Muscle of leg (tissue), 11 donors: ENCODE measurements around the gene PARP3. TPM values are rescaled to one million over a fixed set of nuclear protein-coding genes. Genes with fewer than 3 reads are reported as not detected.
A peak's percentile ranks its signal among the peaks of the same experiment; 100 is the strongest.

Source experiments
- DNase-seq: peaks from one replicate; pipeline ENCODE4 v3.0.0; 2013
- H3K27ac ChIP-seq: one replicate; pipeline ENCODE4 v1.5.1; 2013; ENCODE audit warnings: mild to moderate bottlenecking, low read length, control low read depth
- H3K27me3 ChIP-seq: one replicate; pipeline ENCODE4 v1.6.1; 2013; ENCODE audit warnings: low read length; ENCODE audit not compliant: control insufficient read depth, insufficient read depth
- H3K36me3 ChIP-seq: one replicate; pipeline ENCODE4 v1.6.1; 2013; ENCODE audit warnings: low read length; ENCODE audit not compliant: control insufficient read depth, insufficient read depth
- H3K4me1 ChIP-seq: one replicate; pipeline ENCODE4 v1.6.1; 2013; ENCODE audit warnings: low read length; ENCODE audit not compliant: control insufficient read depth, insufficient read depth
- H3K4me3 ChIP-seq: one replicate; pipeline ENCODE4 v1.5.1; 2013; ENCODE audit warnings: low read length, control low read depth
- H3K9me3 ChIP-seq: replicated peaks from 2 replicates; pipeline ENCODE4 v1.6.1; 2013; ENCODE audit warnings: low read depth, low read length; ENCODE audit not compliant: control insufficient read depth
- WGBS: methylation state at CpG from one replicate; pipeline ENCODE4 v1.1.5; 2013; ENCODE audit warnings: missing lambda C conversion rate; ENCODE audit not compliant: insufficient coverage; 5-methylcytosine and 5-hydroxymethylcytosine counted together
- polyA plus RNA-seq, 8 donors: library from polyadenylated mRNA; unstranded; fragments of 120-200 nt; gene quantifications; one replicate each; pipeline versions ENCODE4 v1.2.1 to v1.2.3, GENCODE V29; 2013; ENCODE audit warnings: inconsistent platforms in 1 of 8, low replicate concordance in 1 of 8; ENCODE audit not compliant: insufficient read length in 8 of 8, insufficient read depth in 1 of 8
- total RNA-seq: library from RNA; stranded (reverse); fragments of 120-200 nt; gene quantifications from one replicate; pipeline ENCODE4 v1.2.4, GENCODE V29; 2013

Gene PARP3
- total and polyA plus RNA-seq, 9 donors: 5.0 to 8.3 (median 6.2) TPM

GRCh38 chr3:51933471-51934138 is 8.6 kb upstream of the PARP3 start:
- Histone ChIP-seq H3K4me1 (no peaks in the 10 kb centered on the region), H3K9me3 (no peaks in the 10 kb centered on the region), H3K36me3 (peaks cover 58% of the 10 kb centered on the region), H3K27me3 (no peaks in the 10 kb centered on the region), H3K27ac (no peak overlapping the region), H3K4me3 (no peak overlapping the region)
- no peak for DNase-seq
- 81% methylated on average over 10 of the region's 13 CpGs for WGBS

- WGBS: 96% methylated on average over 8 of the region's 11 CpGs
- Histone ChIP-seq H3K4me3 (no peak overlapping the region), H3K9me3 (no peaks in the 10 kb centered on the region), H3K27ac (no peak overlapping the region), H3K36me3 (peaks cover 65% of the 10 kb centered on the region), H3K4me1 (no peaks in the 10 kb centered on the region), H3K27me3 (no peaks in the 10 kb centered on the region)
- no peak for DNase-seq
Measured at GRCh38 chr3:51934139-51934850, 7.9 kb upstream of the PARP3 start.

GRCh38 chr3:51934991-51935885 is 6.9 kb upstream of the PARP3 start:
- Histone ChIP-seq H3K36me3 (peaks cover 66% of the 10 kb centered on the region), H3K4me3 (no peak overlapping the region), H3K27me3 (no peaks in the 10 kb centered on the region), H3K4me1 (no peaks in the 10 kb centered on the region), H3K27ac (no peak overlapping the region), H3K9me3 (no peaks in the 10 kb centered on the region)
- WGBS: 89% methylated on average over 19 of the region's 28 CpGs
- no peak for DNase-seq

DNA sequence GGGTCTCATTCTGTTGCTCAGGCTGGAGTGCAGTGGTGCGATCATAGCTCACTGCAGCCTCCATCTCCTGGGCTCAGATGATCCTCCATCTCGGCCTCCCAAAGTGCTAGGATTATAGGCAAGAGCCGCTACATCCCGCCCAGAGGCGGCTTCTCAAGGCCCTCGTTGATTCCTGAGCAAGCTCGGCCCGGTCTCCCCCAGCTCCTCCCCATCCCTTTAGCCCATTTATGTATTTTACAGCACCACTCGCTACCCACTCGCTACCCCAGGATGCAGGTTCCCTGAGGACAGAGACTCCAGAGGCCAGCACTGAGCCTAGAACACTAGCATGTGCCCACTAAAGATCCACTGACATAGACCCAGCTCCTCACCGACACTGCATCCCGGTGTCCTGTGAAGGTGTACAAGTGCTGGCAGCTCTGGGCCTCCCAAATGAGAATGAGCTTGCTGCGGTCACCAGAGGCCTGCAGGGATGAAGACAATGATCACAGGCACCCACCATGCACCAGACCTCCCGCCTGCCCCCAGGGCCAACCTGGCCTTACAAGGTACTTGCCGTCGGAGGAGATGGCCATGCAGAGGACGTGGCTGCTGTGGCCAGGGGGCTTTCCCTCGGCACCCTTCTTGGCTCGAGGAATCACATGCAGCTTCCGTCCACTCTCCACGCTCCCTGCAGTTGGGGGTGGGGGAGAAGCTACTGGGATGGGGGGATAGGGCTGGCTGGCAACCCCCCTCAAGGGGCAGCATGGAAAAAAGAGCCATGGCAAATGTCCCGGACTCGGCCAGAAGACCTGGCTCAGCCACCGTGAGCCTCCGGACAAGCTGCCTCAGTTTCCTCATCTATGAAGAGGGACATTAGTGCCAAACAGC is 6.0 kb upstream of the PARP3 start:
- Histone ChIP-seq H3K9me3 (no peaks in the 10 kb centered on the region), H3K27ac (no peak overlapping the region), H3K4me1 (peaks cover 7% of the 10 kb centered on the region), H3K4me3 (no peak overlapping the region), H3K36me3 (peaks cover 66% of the 10 kb centered on the region), H3K27me3 (no peaks in the 10 kb centered on the region)
- DNase-seq: no peak
- 94% methylated on average over 23 of the region's 25 CpGs for WGBS

GRCh38 chr3:51937014-51937413 is 5.1 kb upstream of the PARP3 start:
- WGBS: 96% methylated on average over 4 of the region's 9 CpGs
- peaks cover 11% of the 10 kb centered on the region for H3K4me1 ChIP-seq
- no peak overlapping the region for H3K27ac ChIP-seq
- no peak for DNase-seq
- H3K36me3 ChIP-seq: peaks cover 64% of the 10 kb centered on the region
- H3K9me3 ChIP-seq: no peaks in the 10 kb centered on the region
- no peak overlapping the region for H3K4me3 ChIP-seq
- no peaks in the 10 kb centered on the region for H3K27me3 ChIP-seq

GRCh38 chr3:51937611-51938450 is 4.3 kb upstream of the PARP3 start:
- peaks cover 60% of the 10 kb centered on the region for H3K36me3 ChIP-seq
- peaks cover 18% of the 10 kb centered on the region for H3K4me1 ChIP-seq
- no peaks in the 10 kb centered on the region for H3K27me3 ChIP-seq
- no peak overlapping the region for H3K27ac ChIP-seq
- no peak for DNase-seq
- WGBS: 89% methylated on average over 6 of the region's 13 CpGs
- H3K9me3 ChIP-seq: no peaks in the 10 kb centered on the region
- H3K4me3 ChIP-seq: no peak overlapping the region

GRCh38 chr3:51938780-51939425 is 3.3 kb upstream of the PARP3 start:
- WGBS: 89% methylated on average over 4 of the region's 9 CpGs
- H3K9me3 ChIP-seq: no peaks in the 10 kb centered on the region
- H3K27ac ChIP-seq: no peak overlapping the region

GRCh38 chr3:51940648-51941462 is 1.3 kb upstream of the PARP3 start:
- 35% methylated on average over 8 of the region's 13 CpGs for WGBS
- no peaks in the 10 kb centered on the region for H3K9me3 ChIP-seq
- H3K4me3 ChIP-seq: peak overlapping the region; percentile 95
- peak overlapping the region; percentile 76 for H3K27ac ChIP-seq
- peaks cover 32% of the 10 kb centered on the region for H3K36me3 ChIP-seq
- peak; percentile 46 for DNase-seq
- H3K4me1 ChIP-seq: peaks cover 25% of the 10 kb centered on the region
- no peaks in the 10 kb centered on the region for H3K27me3 ChIP-seq

More at GRCh38 chr3:51938780-51939425, 3.3 kb upstream of the PARP3 start:
- no peak for DNase-seq
- Histone ChIP-seq H3K4me1 (peaks cover 25% of the 10 kb centered on the region), H3K4me3 (no peak overlapping the region), H3K27me3 (no peaks in the 10 kb centered on the region), H3K36me3 (peaks cover 50% of the 10 kb centered on the region)
